ENCODE results near the gene TNFRSF18.

TNFRSF18 gene

DNA sequence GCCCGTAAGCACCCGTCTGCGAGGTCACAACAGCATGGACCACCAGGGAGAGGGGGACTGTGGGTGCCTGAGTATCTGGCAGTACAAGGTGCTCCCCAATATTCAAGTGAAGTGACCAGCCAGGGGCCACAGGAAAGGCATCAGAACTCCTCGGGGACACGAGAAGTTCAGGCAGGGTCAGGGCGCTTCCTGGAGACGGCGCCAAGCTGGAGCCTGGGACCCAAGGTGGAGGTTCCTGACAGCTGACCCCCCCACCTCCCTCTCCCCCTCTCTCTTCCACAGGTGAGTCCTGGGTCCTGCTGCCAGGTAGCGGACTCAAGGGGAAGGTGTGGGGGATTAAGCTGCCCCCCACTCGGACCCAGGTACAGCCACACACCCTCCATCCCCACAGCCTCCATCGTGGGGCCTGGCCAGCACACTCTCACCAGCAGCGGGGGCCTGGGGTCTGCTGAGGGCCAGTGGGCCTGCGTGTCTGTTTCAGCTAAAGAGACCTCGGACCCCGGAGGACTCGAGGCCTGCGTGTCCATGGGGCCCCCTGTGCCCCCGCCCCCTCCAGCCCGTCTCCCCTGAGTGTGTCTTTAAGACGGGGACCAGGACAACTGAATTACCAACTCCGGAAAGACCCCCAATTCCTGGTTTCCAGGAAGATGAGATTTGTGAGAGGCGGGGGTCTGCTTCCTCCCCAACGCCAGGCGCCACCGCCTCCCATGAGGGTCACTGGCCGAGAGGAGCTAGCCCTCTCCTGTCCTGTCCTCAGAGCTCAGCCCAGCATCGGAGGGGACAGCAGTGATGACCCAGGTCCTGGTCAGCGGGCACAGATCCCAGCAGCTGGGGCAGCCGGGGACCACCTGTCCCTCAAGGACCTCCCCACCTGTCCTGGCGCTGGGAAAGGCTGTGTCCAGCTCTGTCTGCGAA is 6.2 kb downstream of the TNFRSF18 start:
- H3K4me3 ChIP-seq (ENCODE audit: low read depth, low read length): no peak overlapping the region
- DNase-seq (ENCODE audit: low read depth, low spot score): no peak
- TF ChIP-seq, protein P1, sequence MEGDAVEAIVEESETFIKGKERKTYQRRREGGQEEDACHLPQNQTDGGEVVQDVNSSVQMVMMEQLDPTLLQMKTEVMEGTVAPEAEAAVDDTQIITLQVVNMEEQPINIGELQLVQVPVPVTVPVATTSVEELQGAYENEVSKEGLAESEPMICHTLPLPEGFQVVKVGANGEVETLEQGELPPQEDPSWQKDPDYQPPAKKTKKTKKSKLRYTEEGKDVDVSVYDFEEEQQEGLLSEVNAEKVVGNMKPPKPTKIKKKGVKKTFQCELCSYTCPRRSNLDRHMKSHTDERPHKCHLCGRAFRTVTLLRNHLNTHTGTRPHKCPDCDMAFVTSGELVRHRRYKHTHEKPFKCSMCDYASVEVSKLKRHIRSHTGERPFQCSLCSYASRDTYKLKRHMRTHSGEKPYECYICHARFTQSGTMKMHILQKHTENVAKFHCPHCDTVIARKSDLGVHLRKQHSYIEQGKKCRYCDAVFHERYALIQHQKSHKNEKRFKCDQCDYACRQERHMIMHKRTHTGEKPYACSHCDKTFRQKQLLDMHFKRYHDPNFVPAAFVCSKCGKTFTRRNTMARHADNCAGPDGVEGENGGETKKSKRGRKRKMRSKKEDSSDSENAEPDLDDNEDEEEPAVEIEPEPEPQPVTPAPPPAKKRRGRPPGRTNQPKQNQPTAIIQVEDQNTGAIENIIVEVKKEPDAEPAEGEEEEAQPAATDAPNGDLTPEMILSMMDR (IDR thresholded peaks at IDR 0.05; ENCODE audit: low read depth, low read length): no peak
- in situ Hi-C loops (cut with HindIII; ENCODE audit: low sequenced_read_pairs): no loop called here

DNA sequence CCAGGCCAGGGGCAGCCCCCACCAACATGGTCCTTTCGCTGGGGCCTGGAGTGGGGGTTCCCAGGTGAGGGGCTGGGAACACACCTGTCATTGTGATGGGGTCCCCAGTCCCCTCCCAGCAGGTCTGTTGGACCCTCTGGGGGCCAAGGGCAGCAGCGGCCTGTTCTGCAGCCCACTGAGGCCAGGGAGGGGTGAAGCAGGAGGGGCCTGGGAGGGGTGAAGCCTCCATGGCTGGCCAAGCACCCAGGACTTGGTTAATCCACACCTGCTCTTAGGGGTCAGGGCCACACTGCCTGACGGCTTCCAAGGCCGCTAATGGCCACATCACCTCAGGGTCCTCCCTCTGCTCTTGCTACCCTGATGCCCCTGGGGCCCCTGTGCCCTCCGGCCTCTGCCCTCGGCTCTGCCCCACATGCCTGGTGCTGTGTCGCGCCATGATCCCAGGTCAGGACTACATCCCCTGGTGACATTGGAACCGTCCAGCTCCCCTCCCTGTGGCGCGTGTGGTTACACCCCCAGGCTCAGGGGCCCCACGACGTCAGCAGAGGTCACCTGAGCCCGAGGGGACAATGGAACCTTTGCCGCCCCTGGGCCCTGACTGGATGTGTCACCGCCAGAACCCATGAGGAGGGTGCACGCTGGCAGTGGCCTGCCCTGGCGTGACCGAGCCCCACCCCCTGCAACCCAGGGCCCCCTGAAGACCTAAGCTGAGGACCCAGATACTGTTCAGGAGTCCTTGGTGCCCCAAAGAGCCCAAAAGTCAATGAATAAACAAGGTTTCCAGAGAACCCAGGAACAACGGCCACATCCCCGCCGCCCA is 7.0 kb downstream of the TNFRSF18 start:
- TF ChIP-seq, protein P1 (IDR thresholded peaks at IDR 0.05; ENCODE audit: low read depth, low read length): no peak
- in situ Hi-C loops (cut with HindIII; ENCODE audit: low sequenced_read_pairs): no loop called here
- H3K4me3 ChIP-seq (ENCODE audit: low read depth, low read length): no peak overlapping the region
- no peak for DNase-seq (ENCODE audit: low read depth, low spot score)

DNA sequence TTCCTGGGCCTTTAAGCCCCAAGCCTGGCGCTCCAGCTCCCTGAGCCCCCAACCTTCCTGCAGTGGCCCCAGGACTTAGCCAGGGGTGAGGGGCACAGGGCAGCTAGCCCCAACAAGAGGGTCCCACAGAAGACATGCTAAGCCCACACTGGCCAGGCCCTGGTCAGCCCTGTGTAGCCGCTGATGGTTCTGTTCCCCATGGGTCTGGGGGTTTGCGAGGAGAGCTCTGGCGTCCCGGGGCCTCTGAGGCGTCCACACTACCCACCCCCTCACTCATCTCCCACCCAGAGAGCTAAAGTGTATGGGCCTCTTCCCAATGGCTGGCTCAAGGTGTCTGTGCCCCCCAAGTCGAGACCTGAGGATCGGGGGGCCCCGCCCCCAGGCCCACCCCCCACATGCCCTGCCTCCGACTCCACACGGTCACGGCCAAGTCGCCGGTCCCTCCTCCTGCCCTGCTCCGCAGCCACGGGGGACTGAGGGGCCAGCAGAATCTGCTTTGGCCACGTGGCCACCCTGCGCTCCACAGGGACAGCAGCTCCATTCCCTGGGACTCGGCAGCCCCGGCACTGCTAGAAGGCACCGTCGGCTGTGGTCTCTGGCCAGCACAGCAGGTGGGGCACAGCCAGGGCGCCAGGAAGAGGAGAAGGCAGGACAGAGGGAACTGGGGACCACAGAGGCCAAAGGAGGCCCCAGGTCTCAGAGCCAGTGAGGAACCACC is 7.8 kb downstream of the TNFRSF18 start:
- TF ChIP-seq, protein P1 (IDR thresholded peaks at IDR 0.05; ENCODE audit: low read depth, low read length): no peak
- in situ Hi-C loops (cut with HindIII; ENCODE audit: low sequenced_read_pairs): no loop called here
- H3K4me3 ChIP-seq (ENCODE audit: low read depth, low read length): no peak overlapping the region
- no peak for DNase-seq (ENCODE audit: low read depth, low spot score)

DNA sequence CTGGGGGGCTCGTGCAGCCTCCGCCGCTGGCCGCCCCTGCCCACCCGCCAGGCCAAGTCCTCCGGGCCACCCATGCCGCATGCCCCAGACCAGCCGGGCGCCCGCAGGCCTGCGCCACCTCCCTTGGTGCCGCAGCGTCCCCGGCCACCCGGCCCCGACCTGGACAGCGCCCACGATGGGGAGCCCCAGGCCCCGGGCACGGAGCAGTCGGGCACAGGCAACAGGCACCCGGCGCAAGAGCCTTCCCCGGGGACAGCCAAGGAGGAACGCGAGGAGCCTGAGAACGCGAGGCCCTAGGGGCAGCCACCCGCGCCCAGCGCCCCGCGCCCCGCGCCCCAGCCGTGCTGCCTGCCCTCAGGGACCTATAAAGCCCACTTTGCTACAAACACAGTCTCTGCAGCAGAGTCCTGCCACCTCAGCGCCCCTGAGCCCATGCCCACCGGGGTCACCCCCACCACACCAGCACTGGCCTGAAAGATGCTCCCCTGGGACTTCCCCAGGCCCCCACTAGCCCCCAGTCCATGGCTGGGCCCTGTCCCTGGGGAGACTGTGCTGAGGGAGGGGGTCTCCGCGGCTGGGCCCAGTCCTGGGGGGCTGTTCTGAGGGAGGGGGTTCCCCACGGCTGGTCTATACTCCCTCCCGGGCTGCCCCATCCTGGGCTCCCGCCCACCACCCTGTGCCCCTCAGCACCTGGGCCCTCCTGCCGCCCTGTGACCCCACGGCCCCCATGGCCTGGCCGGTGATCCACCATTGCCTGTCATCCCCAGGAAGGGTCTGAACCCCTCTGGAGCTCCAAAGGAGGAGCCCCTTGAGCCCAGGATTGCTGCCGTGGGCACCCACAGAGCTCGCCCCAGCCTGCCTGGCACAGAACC is 8.6 kb downstream of the TNFRSF18 start:
- no peak overlapping the region for H3K4me3 ChIP-seq (ENCODE audit: low read depth, low read length)
- in situ Hi-C loops (cut with HindIII; ENCODE audit: low sequenced_read_pairs): no loop called here
- DNase-seq (ENCODE audit: low read depth, low spot score): no peak
- TF ChIP-seq, protein P1 (IDR thresholded peaks at IDR 0.05; ENCODE audit: low read depth, low read length): no peak

DNA sequence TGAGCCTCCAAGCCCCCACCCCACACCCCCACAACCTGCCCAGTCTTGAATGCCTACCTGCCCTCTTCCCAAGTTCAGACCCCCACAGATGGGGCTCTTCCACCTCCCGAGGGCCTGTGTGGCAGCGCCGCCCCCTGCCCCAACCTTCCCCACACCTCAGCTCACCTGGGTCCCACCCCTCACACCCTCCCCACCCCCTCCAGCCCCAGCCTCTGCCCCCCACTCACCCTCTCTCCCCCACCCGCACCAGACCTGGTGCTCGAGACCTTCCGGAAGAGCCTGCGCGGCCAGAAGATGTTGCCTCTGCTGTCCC is 9.2 kb downstream of the TNFRSF18 start:
- in situ Hi-C loops (cut with HindIII; ENCODE audit: low sequenced_read_pairs): no loop called here
- H3K4me3 ChIP-seq (ENCODE audit: low read depth, low read length): no peak overlapping the region
- no peak for DNase-seq (ENCODE audit: low read depth, low spot score)
- TF ChIP-seq, protein P1 (IDR thresholded peaks at IDR 0.05; ENCODE audit: low read depth, low read length): no peak

Data from astrocyte of the spinal cord (primary cell).